NCI-H146 treated with DMSO at 0.1 percent for 48 hours (cell line): ENCODE results near the gene HOXB1.

Source experiments
- DNase-seq: peaks from one replicate; lab custom pipeline; 2025; ENCODE audit not compliant: unreplicated experiment; lab: John Stamatoyannopoulos, UW

The HOXB1 gene

GRCh38 chr17:48530887-48531272, at the start of gene HOXB1:
Gene HOXB1, minus strand, starts transcription at chr17:48531011. Its CDS starts 107 bp downstream, at chr17:48530904.
- no peak for DNase-seq

GRCh38 chr17:48579760-48580554, 49.1 kb upstream of the HOXB1 start:
- no peak for DNase-seq

GRCh38 chr17:48579471-48579759, 48.6 kb upstream of the HOXB1 start:
- DNase-seq, result no peak

GRCh38 chr17:48578616-48579470, 48.0 kb upstream of the HOXB1 start:
- DNase-seq, result no peak

- no peak for DNase-seq
Measured at GRCh38 chr17:48577946-48578615, 47.3 kb upstream of the HOXB1 start, which contains the start of gene HOXB4. Gene HOXB4, minus strand, starts transcription at chr17:48578350. Its CDS starts 31 bp downstream, at chr17:48578319.

- no peak for DNase-seq
Measured at GRCh38 chr17:48577330-48577945, 46.6 kb upstream of the HOXB1 start.

- no peak for DNase-seq
Measured at GRCh38 chr17:48576479-48577309, 45.9 kb upstream of the HOXB1 start.

GRCh38 chr17:48575673-48576478, 45.1 kb upstream of the HOXB1 start:
- no peak for DNase-seq

GRCh38 chr17:48575066-48575582, 44.3 kb upstream of the HOXB1 start:
- DNase-seq, result no peak

GRCh38 chr17:48574505-48575065, 43.8 kb upstream of the HOXB1 start:
- DNase-seq, result no peak

GRCh38 chr17:48571826-48572417, 41.1 kb upstream of the HOXB1 start:
- DNase-seq, result no peak

- no peak for DNase-seq
Measured at GRCh38 chr17:48571024-48571818, 40.4 kb upstream of the HOXB1 start.

GRCh38 chr17:48570325-48571023, 39.7 kb upstream of the HOXB1 start:
- no peak for DNase-seq

- DNase-seq, result no peak
Measured at GRCh38 chr17:48569674-48570324, 39.0 kb upstream of the HOXB1 start.

- no peak for DNase-seq
Measured at GRCh38 chr17:48569240-48569582, 38.4 kb upstream of the HOXB1 start.

- no peak for DNase-seq
Measured at GRCh38 chr17:48568499-48569239, 37.9 kb upstream of the HOXB1 start.
